UCSD-AML1 (cell line): ENCODE data around the gene SRSF4.

ENCODE experiments used
- DNase-seq: peaks from one replicate; lab custom pipeline; 2025; ENCODE audit not compliant: unreplicated experiment; lab: John Stamatoyannopoulos, UW

The SRSF4 gene

DNA sequence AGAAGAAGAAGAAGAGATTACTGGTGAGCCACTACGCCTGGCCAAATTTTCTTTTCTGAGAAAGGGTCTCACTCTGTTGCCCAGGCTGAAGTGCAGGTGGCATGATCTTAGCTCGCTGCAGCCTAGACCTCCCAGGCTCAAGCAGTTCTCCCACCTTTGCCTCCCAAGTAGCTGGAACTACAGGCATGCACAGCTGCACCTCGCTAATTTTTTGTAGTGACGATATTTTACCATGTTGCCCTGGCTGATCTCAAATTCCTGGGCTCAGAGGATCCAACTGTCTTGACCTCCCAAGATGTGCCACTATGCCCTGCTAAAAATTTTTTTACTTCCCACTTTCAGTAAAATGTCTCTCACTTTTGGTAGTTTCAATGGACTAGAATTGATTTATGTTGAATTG is 82.4 kb downstream of the SRSF4 start:
- no peak for DNase-seq
